ENCODE data around the gene HVCN1. TPM values are rescaled to one million over a fixed set of nuclear protein-coding genes. Genes with fewer than 3 reads are reported as not detected.

Gene HVCN1
- total and polyA plus RNA-seq, 2 of the 8 experiments (the other 6 are each of a cell fraction or from before 2014, with no cell fraction given), result 5.8 to 11.2 TPM

DNA sequence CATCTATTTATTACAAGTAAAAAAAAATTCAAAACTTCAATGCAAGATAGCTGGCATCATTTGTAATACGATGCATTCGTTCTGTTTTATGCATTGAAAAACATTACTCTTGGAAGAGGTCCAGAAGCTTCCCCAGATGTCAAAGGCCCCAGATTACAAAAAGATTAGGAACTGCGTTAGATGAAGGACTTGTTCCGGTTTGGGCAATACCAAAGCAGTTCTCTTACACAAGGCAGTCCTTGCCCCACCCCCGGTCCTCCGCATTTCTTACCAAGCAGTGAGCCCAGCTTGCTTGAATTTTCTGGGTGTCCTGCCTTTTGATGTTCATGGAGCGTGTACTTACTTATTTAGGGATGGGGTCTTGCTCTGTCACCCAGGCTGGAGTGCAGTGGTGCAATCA lies 4.8 kb upstream of the HVCN1 start (continued):
- TF ChIP-seq, protein P1, sequence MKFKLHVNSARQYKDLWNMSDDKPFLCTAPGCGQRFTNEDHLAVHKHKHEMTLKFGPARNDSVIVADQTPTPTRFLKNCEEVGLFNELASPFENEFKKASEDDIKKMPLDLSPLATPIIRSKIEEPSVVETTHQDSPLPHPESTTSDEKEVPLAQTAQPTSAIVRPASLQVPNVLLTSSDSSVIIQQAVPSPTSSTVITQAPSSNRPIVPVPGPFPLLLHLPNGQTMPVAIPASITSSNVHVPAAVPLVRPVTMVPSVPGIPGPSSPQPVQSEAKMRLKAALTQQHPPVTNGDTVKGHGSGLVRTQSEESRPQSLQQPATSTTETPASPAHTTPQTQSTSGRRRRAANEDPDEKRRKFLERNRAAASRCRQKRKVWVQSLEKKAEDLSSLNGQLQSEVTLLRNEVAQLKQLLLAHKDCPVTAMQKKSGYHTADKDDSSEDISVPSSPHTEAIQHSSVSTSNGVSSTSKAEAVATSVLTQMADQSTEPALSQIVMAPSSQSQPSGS (IDR thresholded peaks at IDR 0.05; ENCODE audit: low read length), result no peak
- TF ChIP-seq ZNF274 (IDR thresholded peaks at IDR 0.05; ENCODE audit: borderline replicate concordance, extremely low read depth, low read length), result no peak
- no peak for TF ChIP-seq HDAC6 (IDR thresholded peaks at IDR 0.05; ENCODE audit: low read depth, low read length)
- no peak for TF ChIP-seq PHF8 (conservative IDR thresholded peaks at IDR 0.05; ENCODE audit: low read depth, low read length)

Measured in H1 (cell line).